Stimulated activated CD4-positive, alpha-beta T cell treated with anti-CD3 and anti-CD28 coated beads, Interleukin-2, amount 100 ng/mL, for 4 hours (primary cell): ENCODE results near the gene HCCS.
"Not testable (repeated sequence)": the region's sequence is repeated elsewhere in the genome, so short reads cannot be mapped to it uniquely, and the experiment has no call there.

Experiments
- DNase-seq: peaks from one replicate; pipeline ENCODE4 v3.0.0-alpha.2; 2020; ENCODE audit warnings: low read depth

Gene HCCS

GRCh38 chrX:11123087-11123486 lies 12.0 kb downstream of the HCCS start:
- DNase-seq = not testable (repeated sequence)

DNA sequence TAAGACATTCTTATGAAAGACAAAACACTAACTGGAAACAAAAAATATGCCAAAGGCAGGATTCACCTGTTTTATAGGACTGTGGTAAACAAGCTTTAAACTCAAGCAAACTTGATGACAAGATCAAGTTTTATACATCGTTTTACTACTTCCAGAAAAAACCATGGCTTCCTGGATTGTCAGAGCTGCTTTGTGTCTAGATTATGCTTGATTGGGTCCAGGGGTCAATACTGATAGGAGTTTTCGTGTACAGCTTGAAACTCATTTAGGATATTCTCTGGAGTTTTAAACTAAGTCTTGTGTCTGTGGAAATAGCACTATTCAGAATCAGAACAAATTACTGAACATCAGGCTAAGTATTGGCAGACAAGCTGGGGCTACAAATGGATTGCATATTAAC lies 13.0 kb downstream of the HCCS start:
- no peak for DNase-seq

- DNase-seq = no peak
These were observed 13.9 kb downstream of the HCCS start for GRCh38 chrX:11125060-11125459.

GRCh38 chrX:11129534-11130105 lies 18.5 kb downstream of the HCCS start:
- no peak for DNase-seq

- DNase-seq = no peak
These were observed 19.0 kb downstream of the HCCS start for GRCh38 chrX:11130136-11130535.

DNA sequence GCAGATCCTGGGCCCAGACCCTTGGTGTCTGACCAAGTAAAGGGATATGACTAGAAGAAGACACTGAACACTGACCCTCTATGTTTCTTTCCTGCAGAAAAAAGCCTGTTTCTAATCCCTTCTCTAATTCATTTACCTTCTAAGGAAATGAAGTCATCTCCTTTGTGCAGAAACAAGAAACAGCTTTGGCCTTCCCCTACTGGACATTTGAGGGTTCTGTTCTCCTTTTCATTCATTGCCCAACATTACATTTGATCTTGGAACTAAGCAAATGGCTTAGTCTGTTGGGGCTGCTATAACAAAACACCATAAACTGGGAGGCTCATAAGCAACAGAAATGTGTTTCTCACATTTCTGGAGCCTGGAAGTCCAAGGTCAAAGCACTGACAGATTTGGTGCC lies 20.0 kb downstream of the HCCS start:
- no peak for DNase-seq

DNA sequence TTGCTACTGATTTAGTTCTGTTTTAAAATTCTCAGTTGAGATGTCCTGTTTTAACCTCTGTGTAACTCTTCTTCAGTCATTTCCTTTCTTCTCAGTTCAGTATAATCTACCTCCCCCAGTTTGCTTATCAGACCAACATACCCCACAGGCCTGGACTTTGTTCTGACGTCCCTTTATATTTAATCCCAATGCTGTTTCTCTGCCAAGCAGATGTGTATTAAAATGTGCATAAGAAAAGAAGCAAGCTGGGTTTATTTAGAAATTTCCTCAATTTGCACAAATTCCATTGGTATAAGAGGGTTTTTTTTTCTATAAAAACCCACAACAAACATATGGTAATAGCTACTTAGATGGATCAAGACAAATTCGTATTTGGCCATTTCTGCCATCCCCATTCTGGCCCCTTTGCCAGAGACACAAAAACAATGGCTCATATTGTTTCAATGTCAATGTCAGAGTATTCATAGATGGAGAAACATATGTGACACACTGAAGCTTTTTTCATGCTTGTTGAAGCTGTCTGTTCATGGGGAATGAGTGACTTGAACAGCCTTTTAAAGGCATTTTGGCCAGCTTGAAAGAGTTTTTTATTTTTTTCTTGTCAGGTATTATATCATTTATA lies 24.5 kb downstream of the HCCS start:
- DNase-seq = no peak

- no peak for DNase-seq
These were observed 26.5 kb downstream of the HCCS start for GRCh38 chrX:11137543-11138139.

GRCh38 chrX:11138498-11139390 lies 27.6 kb downstream of the HCCS start:
- no peak for DNase-seq

GRCh38 chrX:11143931-11144678 lies 33.0 kb downstream of the HCCS start:
- DNase-seq = peak; percentile 19

DNA sequence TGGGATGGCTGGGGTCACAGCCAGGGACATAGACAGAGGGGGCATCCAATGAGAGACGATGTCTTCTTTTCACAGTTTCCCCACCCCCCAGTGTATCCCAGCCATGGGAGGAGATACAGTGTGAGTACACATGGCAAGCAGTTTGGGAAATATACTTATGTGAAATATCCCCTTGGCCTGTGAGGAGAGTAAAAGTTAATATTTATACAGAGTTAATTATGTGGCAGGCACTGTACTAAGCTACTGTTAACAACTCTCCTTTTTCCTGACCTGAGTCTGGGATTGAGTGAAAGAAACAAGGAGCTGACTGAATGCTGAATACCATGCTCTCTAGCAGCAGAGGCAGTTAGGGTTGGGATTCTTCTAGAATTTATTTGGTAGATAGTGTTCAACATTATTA lies 35.3 kb downstream of the HCCS start:
- no peak for DNase-seq

DNA sequence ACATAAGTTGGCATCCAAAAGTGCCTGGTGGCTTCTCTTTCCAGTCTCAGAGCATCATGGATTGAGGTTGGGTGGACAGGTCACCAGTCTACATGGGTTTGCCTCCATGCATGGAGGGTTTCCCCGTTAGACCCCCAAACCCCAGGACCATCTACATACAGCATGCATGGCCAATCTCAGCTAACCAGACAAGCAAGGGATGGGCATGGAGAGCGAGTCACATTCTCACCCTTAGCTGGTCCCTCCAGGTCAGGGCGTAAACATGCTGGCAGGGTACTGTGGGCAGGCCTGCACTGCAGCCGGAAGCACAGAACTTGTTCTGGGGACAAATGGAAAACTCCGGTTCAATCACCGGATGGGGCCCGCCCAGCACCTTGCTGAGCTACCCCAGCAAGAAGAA lies 37.3 kb downstream of the HCCS start:
- DNase-seq = no peak

GRCh38 chrX:11151799-11152559 lies 40.8 kb downstream of the HCCS start:
- no peak for DNase-seq

GRCh38 chrX:11159149-11159548 lies 48.0 kb downstream of the HCCS start:
- no peak for DNase-seq

DNA sequence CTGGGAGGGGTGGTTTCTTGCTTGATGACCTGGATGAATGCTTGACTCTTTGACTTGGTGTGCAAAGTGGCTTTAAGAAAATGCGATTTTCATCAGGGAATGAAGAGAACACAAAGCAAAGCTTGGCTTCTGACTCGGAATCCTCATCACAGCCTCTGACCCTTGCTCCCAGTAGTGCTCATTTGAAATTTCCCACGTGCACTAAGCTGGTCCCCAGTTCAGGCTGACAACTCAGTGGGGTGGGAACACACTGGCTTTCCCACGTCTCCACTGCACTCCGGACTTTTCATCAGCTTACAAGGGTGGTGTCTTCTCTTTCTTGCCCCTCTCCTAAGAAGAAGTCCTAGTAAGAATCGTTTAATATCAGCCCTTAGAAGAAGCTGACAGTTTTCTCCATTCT lies 53.3 kb downstream of the HCCS start:
- no peak for DNase-seq

- no peak for DNase-seq
These were observed 60.8 kb downstream of the HCCS start for GRCh38 chrX:11171956-11172355.

DNA sequence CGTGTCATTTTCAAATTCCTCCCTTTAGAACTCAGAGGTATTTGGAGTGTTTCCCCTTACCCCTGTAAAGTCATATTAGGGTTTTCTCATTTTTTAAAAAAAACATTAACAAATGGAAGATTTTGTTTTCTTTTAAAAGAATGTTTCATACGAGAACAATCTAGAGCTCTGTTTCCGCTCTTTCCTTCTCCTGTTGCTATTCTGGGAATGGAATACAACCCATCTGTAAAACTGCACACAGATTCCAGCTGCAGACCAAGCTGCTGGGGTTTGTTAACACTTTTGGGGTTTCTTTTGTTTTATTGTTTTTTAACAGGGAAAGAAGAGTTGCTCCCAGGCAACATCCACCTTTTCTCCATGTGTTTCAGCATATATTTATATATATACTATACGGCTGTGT lies 61.3 kb downstream of the HCCS start:
- DNase-seq = no peak
